GM18873 (cell line): ENCODE results near the gene KIRREL3.

Experiments
- ATAC-seq: cut with Tn5 transposase; IDR thresholded peaks from one replicate; pipeline ENCODE4 v1.9.1; 2021; ENCODE audit warnings: mild to moderate bottlenecking, moderate library complexity, moderate number of reproducible peaks; ENCODE audit not compliant: unreplicated experiment, low FRiP score

KIRREL3 gene

DNA sequence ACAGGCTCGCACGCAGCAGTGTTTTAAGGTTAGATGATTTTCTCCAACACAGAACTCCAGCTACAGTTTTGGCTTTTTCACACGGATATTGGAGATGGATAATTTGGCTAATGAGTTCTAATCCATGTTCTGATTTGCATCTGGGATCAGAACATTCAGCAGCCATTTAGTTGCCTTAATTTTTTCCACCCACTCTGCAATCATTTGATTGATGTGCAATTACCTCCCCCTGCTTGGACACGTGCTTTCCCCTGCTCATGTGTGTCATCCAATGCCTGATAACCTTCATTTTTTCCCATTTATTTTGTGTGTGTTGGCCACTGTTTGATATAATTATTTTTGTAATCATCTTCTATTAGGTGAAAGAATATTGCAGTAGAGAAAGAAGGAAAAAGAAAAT lies 387.3 kb downstream of the KIRREL3 start:
- no peak for ATAC-seq

GRCh38 chr11:126612671-126613070 lies 387.9 kb downstream of the KIRREL3 start:
- no peak for ATAC-seq

GRCh38 chr11:126611438-126611837 lies 389.1 kb downstream of the KIRREL3 start:
- no peak for ATAC-seq

- no peak for ATAC-seq
Observed at GRCh38 chr11:126608658-126609057, 391.9 kb downstream of the KIRREL3 start.

- no peak for ATAC-seq
Observed at GRCh38 chr11:126607776-126608541, 392.6 kb downstream of the KIRREL3 start.

- ATAC-seq = no peak
Observed at GRCh38 chr11:126607374-126607773, 393.2 kb downstream of the KIRREL3 start.

- ATAC-seq = no peak
Observed at GRCh38 chr11:126606484-126606883, 394.1 kb downstream of the KIRREL3 start.

DNA sequence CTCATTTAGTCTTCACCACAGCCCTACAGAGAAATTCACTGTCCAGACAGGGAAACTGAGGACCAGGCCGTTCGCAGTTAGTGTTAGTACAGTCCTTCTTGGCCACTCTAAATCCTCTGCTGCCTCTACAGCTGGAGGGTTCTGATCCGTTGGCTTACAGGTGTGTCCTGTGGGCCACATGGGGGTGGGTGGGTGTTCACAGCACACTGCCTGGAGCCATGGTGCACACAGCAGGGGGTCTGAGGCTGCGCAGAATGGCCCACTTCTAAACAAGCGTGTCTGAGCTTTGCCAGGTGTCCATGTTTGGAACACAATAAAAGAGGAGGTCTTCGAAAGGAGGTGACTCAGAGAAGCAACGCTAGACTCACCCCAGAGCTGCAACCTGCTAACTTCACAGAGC lies 396.1 kb downstream of the KIRREL3 start:
- no peak for ATAC-seq

DNA sequence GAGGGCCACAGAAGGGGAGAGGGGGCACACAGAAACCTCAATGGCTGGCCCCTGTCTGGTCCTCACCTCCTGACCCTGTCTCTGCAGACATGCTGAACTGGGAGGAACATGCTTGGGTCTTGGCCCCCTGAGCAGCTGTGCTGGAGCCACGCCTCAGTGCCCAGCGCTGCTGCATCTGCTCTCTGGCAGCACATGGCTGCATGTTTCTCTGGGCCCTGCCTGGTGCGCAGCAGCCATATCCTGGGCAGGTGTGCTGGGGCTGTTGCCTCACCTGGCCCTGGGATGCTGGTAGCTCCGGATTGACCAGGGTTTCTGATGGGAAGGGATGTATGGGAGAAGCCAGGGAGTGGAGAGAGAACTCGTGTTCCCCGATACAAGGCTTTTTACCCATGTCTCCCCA lies 397.1 kb downstream of the KIRREL3 start:
- ATAC-seq = no peak

DNA sequence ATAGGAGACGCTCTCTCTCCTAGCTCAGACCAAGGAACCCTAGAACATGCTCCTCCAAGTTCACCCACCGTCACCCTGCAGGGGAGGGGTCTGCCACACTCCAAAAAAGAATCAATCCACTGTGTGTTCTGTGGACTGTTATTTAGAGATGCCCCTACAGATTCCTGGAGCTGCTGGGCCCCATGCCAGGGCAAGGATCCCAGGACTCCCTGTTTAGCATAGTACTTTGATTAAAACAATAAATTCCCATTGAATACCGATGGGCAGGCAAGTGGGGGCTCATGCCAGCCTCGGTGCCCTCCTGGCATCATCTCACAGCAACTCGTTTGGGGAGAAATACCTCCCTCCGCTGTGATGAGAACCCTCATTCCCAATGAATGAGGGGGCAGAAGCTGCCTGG lies 397.6 kb downstream of the KIRREL3 start:
- no peak for ATAC-seq

- no peak for ATAC-seq
Observed at GRCh38 chr11:126602349-126602940, 398.1 kb downstream of the KIRREL3 start.

DNA sequence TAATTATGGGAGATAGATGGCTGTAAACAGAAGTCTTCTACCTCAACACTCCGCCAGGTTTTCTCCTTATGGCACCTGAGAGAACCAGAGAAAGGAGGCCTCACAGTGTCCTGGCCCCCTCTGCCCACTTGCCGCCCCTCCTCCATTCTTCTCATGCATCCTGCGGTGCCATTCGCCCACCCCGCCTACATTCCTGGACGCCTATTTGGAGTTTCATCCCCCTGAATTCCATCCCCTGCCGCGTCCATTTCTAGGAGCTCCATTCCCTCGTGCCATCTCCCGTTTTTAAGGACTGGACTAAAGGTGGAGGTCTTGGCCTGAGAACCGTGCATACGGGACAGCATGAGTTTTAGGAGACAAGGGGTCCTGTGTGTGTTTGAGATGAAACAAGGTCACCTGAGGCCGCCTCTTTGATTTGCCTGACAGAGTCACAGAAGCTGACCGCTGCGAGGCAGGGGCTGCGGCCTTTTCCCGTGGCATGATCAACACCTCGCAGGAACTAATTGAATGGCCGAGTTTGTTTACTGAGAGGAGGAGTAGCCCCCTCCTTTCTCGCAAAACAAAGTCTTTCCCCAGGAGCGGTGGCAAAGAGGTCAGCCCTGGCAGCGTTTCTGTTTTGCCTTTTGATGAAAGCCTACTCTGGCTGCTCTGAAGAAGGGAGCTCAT lies 398.9 kb downstream of the KIRREL3 start:
- ATAC-seq = no peak

GRCh38 chr11:126601136-126601535 lies 399.4 kb downstream of the KIRREL3 start:
- ATAC-seq = no peak

GRCh38 chr11:126599217-126599897 lies 401.2 kb downstream of the KIRREL3 start:
- no peak for ATAC-seq

GRCh38 chr11:126598344-126599216 lies 402.0 kb downstream of the KIRREL3 start:
- ATAC-seq = no peak

- ATAC-seq = no peak
Observed at GRCh38 chr11:126597041-126597440, 403.5 kb downstream of the KIRREL3 start.

DNA sequence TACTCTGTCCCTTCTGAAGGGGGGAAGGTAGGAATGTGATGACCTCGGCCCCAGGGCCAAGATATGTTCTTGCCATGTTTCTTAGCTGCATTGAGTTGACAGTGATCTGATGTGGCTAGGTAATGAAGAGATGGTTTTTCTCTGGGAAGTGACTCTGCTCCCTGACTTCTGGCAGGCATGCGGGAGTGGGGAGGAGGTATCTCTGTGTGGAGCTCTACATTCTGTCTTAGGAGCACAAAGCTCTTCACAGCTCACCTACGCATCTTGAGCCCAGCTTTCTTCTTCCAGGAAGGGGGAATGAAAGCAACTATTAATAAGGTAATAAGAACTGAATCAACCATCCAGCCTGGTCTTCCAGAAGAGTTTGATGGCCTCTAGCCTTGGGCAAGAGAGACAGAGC lies 404.1 kb downstream of the KIRREL3 start:
- ATAC-seq = no peak

GRCh38 chr11:126595560-126595959 lies 405.0 kb downstream of the KIRREL3 start:
- ATAC-seq = no peak

DNA sequence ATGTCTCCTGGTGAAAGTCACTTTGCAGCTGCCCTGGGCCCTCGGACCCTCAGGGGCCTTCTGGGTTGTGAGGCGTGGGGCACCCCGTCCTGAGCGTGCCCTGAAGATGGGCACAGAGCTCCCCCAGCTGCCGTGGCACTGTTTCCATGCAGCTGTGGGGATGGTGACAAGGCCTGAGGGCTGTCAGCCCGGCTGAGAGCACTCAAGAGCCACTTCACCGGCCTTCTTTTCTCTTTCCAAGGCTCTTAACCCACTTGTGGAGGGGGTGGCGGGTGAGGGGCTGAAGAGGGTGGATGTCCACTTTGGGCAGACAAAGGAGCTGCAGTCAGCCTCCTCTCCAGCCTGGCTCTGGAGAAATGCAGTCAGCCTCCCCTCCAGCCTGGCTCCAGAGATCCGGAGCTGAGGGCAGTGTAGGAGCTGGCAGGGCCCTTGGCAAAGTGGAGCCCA lies 405.6 kb downstream of the KIRREL3 start:
- no peak for ATAC-seq
